ENCODE measurements around the gene CDK15. TPM values are rescaled to one million over a fixed set of nuclear protein-coding genes. Genes with fewer than 3 reads are reported as not detected.

CDK15 gene
- total RNA-seq, 1 donor from 2014 or later, result 0.07 TPM

GRCh38 chr2:201781557-201782051 lies 24.7 kb upstream of the CDK15 start:
- Mint-ChIP-seq H3K27ac (peak overlapping the region; percentile 98), H3K4me3 (ENCODE audit: low read depth) (peak overlapping the region; percentile 96), H3K9me3 (ENCODE audit: low read depth) (no peaks in the 10 kb centered on the region), H3K4me1 (ENCODE audit: low read depth) (peaks cover 37% of the 10 kb centered on the region), H3K36me3 (ENCODE audit: insufficient read depth) (no peaks in the 10 kb centered on the region), H3K27me3 (peaks cover 8% of the 10 kb centered on the region)
- TF ChIP-seq, protein P1, sequence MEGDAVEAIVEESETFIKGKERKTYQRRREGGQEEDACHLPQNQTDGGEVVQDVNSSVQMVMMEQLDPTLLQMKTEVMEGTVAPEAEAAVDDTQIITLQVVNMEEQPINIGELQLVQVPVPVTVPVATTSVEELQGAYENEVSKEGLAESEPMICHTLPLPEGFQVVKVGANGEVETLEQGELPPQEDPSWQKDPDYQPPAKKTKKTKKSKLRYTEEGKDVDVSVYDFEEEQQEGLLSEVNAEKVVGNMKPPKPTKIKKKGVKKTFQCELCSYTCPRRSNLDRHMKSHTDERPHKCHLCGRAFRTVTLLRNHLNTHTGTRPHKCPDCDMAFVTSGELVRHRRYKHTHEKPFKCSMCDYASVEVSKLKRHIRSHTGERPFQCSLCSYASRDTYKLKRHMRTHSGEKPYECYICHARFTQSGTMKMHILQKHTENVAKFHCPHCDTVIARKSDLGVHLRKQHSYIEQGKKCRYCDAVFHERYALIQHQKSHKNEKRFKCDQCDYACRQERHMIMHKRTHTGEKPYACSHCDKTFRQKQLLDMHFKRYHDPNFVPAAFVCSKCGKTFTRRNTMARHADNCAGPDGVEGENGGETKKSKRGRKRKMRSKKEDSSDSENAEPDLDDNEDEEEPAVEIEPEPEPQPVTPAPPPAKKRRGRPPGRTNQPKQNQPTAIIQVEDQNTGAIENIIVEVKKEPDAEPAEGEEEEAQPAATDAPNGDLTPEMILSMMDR (IDR thresholded peaks at IDR 0.05; ENCODE audit: unreplicated experiment), result no peak
- DNase-seq (ENCODE audit: low spot score, unreplicated experiment), result no peak

DNA sequence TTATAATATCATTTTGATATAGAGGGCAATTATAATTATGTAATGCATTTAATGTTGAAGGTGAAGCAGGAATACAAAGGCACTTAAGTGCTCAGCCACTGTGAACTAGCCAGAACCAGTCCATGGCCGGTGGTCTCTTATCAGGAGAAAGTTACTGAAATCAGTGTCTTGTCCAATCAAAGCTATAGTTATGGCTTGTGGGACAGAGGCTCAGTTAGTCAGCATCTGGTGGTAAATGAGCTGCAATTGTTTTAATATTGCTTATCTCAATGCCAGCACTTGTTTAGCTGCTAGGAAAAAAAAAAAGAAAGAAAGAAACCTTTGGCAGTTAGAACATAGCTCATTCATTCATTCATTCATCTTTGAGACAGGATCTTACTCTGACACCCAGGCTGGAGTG lies 21.8 kb upstream of the CDK15 start:
- no peak for DNase-seq (ENCODE audit: low spot score, unreplicated experiment)
- H3K4me3 Mint-ChIP-seq (ENCODE audit: low read depth), result no peak overlapping the region
- no peaks in the 10 kb centered on the region for H3K9me3 Mint-ChIP-seq (ENCODE audit: low read depth)
- H3K36me3 Mint-ChIP-seq (ENCODE audit: insufficient read depth), result no peaks in the 10 kb centered on the region
- no peak overlapping the region for H3K27ac Mint-ChIP-seq
- peaks cover 16% of the 10 kb centered on the region for H3K4me1 Mint-ChIP-seq (ENCODE audit: low read depth)
- peaks cover 17% of the 10 kb centered on the region for H3K27me3 Mint-ChIP-seq
- TF ChIP-seq, protein P1 (IDR thresholded peaks at IDR 0.05; ENCODE audit: unreplicated experiment), result no peak

DNA sequence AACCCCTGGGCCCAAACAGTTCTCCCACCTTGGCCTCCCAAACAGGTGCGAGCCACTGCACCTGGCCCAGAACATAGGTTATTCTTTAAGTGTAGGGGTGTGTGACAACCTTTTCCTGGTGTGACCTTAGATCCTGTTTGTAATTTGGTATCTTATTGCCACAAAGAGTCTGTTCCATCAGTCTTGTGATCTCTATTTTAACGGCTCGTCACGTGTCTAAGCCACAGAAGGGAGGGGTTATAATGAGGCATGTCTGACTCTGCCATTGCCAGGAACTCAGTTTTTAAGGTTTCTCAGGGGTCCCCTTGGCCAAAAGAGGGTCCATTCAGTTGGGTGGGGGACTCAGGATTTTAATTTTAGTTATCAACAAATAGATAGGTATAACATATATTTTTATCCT lies 21.2 kb upstream of the CDK15 start:
- no peak for DNase-seq (ENCODE audit: low spot score, unreplicated experiment)
- no peak overlapping the region for H3K27ac Mint-ChIP-seq
- no peak overlapping the region for H3K4me3 Mint-ChIP-seq (ENCODE audit: low read depth)
- H3K9me3 Mint-ChIP-seq (ENCODE audit: low read depth), result no peaks in the 10 kb centered on the region
- H3K4me1 Mint-ChIP-seq (ENCODE audit: low read depth), result peaks cover 10% of the 10 kb centered on the region
- TF ChIP-seq, protein P1 (IDR thresholded peaks at IDR 0.05; ENCODE audit: unreplicated experiment), result no peak
- H3K36me3 Mint-ChIP-seq (ENCODE audit: insufficient read depth), result no peaks in the 10 kb centered on the region
- peaks cover 17% of the 10 kb centered on the region for H3K27me3 Mint-ChIP-seq

GRCh38 chr2:201786471-201786870 lies 19.9 kb upstream of the CDK15 start:
- Mint-ChIP-seq H3K9me3 (ENCODE audit: low read depth) (no peaks in the 10 kb centered on the region), H3K27me3 (peaks cover 17% of the 10 kb centered on the region), H3K27ac (no peak overlapping the region), H3K4me1 (ENCODE audit: low read depth) (peaks cover 5% of the 10 kb centered on the region), H3K36me3 (ENCODE audit: insufficient read depth) (no peaks in the 10 kb centered on the region), H3K4me3 (ENCODE audit: low read depth) (no peak overlapping the region)
- no peak for DNase-seq (ENCODE audit: low spot score, unreplicated experiment)
- TF ChIP-seq, protein P1 (IDR thresholded peaks at IDR 0.05; ENCODE audit: unreplicated experiment), result no peak

GRCh38 chr2:201788371-201788770 lies 18.0 kb upstream of the CDK15 start:
- TF ChIP-seq, protein P1 (IDR thresholded peaks at IDR 0.05; ENCODE audit: unreplicated experiment), result no peak
- Mint-ChIP-seq H3K27me3 (peaks cover 17% of the 10 kb centered on the region), H3K4me3 (ENCODE audit: low read depth) (no peak overlapping the region), H3K36me3 (ENCODE audit: insufficient read depth) (no peaks in the 10 kb centered on the region), H3K9me3 (ENCODE audit: low read depth) (no peaks in the 10 kb centered on the region), H3K4me1 (ENCODE audit: low read depth) (no peaks in the 10 kb centered on the region), H3K27ac (no peak overlapping the region)
- no peak for DNase-seq (ENCODE audit: low spot score, unreplicated experiment)
